ENCODE results near the gene MRGPRX2. TPM values are rescaled to one million over a fixed set of nuclear protein-coding genes. Genes with fewer than 3 reads are reported as not detected.

MRGPRX2 gene
- total and polyA plus RNA-seq, 9 of the 15 experiments (the other 6 are each of a cell fraction or from before 2014, with no cell fraction given), result not detected

GRCh38 chr11:19083166-19083565 lies 22.6 kb upstream of the MRGPRX2 start:
- ChIA-PET POLR2A (no interaction called here), CTCF (ENCODE audit: low intra/inter-chr PET ratio) (interaction anchor here (0.6 kb wide), 1 partner anchor 698 kb away, joined by 3 read pairs; no protein-coding TSS in a partner anchor)
- intact Hi-C loops (cut with micrococcal nuclease), result no loop called here

GRCh38 chr11:19080579-19080993 lies 20.1 kb upstream of the MRGPRX2 start:
- Histone ChIP-seq H3K4me3 (no peak overlapping the region), H3K27me3 (ENCODE audit: control insufficient read depth in 2 of 2, insufficient read depth in 2 of 2, low read length in 2 of 2) (0 out of 5 replicates have a peak, but pooled peaks cover 0 to 3% of the 10 kb centered on the region in 2 experiments), H3K4me2 (ENCODE audit: insufficient read depth, low read length) (no peak overlapping the region), H3K36me3 (ENCODE audit: control insufficient read depth, insufficient read depth, low read length) (no peaks in the 10 kb centered on the region), H3K9me1 (ENCODE audit: control insufficient read depth, insufficient read depth, low read length) (no peaks in the 10 kb centered on the region), H3K4me1 (replicated peaks in 1 of 2; ENCODE audit: control insufficient read depth in 2 of 2, insufficient read depth in 2 of 2, low read length in 2 of 2) (no peaks in the 10 kb centered on the region), H3K27ac (ENCODE audit: extremely low read depth, low read depth, low read length) (no peak overlapping the region), H4K20me1 (replicated peaks; ENCODE audit: control insufficient read depth, insufficient read depth, low read length) (no peaks in the 10 kb centered on the region), H3K9me3 (replicated peaks; ENCODE audit: control insufficient read depth, insufficient read depth, low read depth, low read length) (no peaks in the 10 kb centered on the region), H3K79me2 (ENCODE audit: control insufficient read depth, insufficient read depth, low read length) (no peaks in the 10 kb centered on the region), H2AFZ (ENCODE audit: low read depth, low read length) (no peak overlapping the region), H3K9ac (ENCODE audit: insufficient read depth in 1 of 2, low read depth in 2 of 2, low read length in 2 of 2) (no peak overlapping the region)
- CTCF ChIA-PET (ENCODE audit: low intra/inter-chr PET ratio), result no interaction called here
- POLR2A ChIA-PET, result no interaction called here
- DNase-seq (ENCODE audit: extremely low read depth in 1 of 4, low spot score in 3 of 4) (no peak), ATAC-seq (no peak), FAIRE-seq (no peak)
- WGBS (ENCODE audit: insufficient coverage, low coverage, missing lambda C conversion rate), result 0% methylated on average over 6 of the region's 6 CpGs
- no TSS peak for BruUV-seq (replicated peaks)
- TF ChIP-seq TFE3 (CRISPR knock-in tag; IDR thresholded peaks at IDR 0.05) (peak; percentile 55), RAD51 (IDR thresholded peaks at IDR 0.05; ENCODE audit: borderline replicate concordance, low read depth) (peak; percentile 50; the same call in 1 of the 2 replicates), USF2 (CRISPR knock-in tag; IDR thresholded peaks at IDR 0.05) (peak; percentile 70), USF1 (CRISPR knock-in tag; IDR thresholded peaks at IDR 0.05) (peak; percentile 51), KLF16 (IDR thresholded peaks at IDR 0.05) (no peak)
- intact Hi-C loops (cut with micrococcal nuclease), result no loop called here
- in situ Hi-C loops (cut with MboI), result no loop called here

More at GRCh38 chr11:19083166-19083565, 22.6 kb upstream of the MRGPRX2 start:
- Histone ChIP-seq H3K27ac (ENCODE audit: extremely low read depth, low read depth, low read length) (no peak overlapping the region), H3K79me2 (ENCODE audit: control insufficient read depth, insufficient read depth, low read length) (no peaks in the 10 kb centered on the region), H2AFZ (ENCODE audit: low read depth, low read length) (no peak overlapping the region), H3K27me3 (ENCODE audit: control insufficient read depth in 2 of 2, insufficient read depth in 2 of 2, low read length in 2 of 2) (no peaks in the 10 kb centered on the region; a peak in 2 of 5 replicates), H3K4me1 (replicated peaks in 1 of 2; ENCODE audit: control insufficient read depth in 2 of 2, insufficient read depth in 2 of 2, low read length in 2 of 2) (no peaks in the 10 kb centered on the region), H3K4me2 (ENCODE audit: insufficient read depth, low read length) (no peak overlapping the region), H3K9me1 (ENCODE audit: control insufficient read depth, insufficient read depth, low read length) (no peaks in the 10 kb centered on the region), H3K9ac (ENCODE audit: insufficient read depth in 1 of 2, low read depth in 2 of 2, low read length in 2 of 2) (no peak overlapping the region), H4K20me1 (replicated peaks; ENCODE audit: control insufficient read depth, insufficient read depth, low read length) (no peaks in the 10 kb centered on the region), H3K4me3 (no peak overlapping the region), H3K36me3 (ENCODE audit: control insufficient read depth, insufficient read depth, low read length) (no peaks in the 10 kb centered on the region), H3K9me3 (replicated peaks; ENCODE audit: control insufficient read depth, insufficient read depth, low read depth, low read length) (no peaks in the 10 kb centered on the region)
- no peak for FAIRE-seq
- no peak for DNase-seq (ENCODE audit: extremely low read depth in 1 of 4, low spot score in 3 of 4)
- in situ Hi-C loops (cut with MboI), result no loop called here
- no TSS peak for BruUV-seq (replicated peaks)
- TF ChIP-seq THAP7 (CRISPR knock-in tag; IDR thresholded peaks at IDR 0.05), result no peak
- no peak for TF ChIP-seq SPI1 (IDR thresholded peaks at IDR 0.05; ENCODE audit: borderline replicate concordance, low read depth, low read length)
- TF ChIP-seq DNMT1 (IDR thresholded peaks at IDR 0.05), result no peak
- TF ChIP-seq ZNF316 (IDR thresholded peaks at IDR 0.05), result no peak
- TF ChIP-seq KLF13 (tag; IDR thresholded peaks at IDR 0.05; ENCODE audit: borderline replicate concordance, low read depth), result no peak
- no peak for ATAC-seq
- WGBS (ENCODE audit: insufficient coverage, low coverage, missing lambda C conversion rate), result 11% methylated on average over 1 of the region's 1 CpG
